HEK293T (cell line): ENCODE measurements around the gene INSYN1.
"Not testable (repeated sequence)": the region's sequence is repeated elsewhere in the genome, so short reads cannot be mapped to it uniquely, and the experiment has no call there.

Experiments
- CTCF ChIA-PET: fragments of 350-600 bp; formaldehyde crosslinking; extraction: SDS; loops from one replicate; lab custom pipeline; 2021; ENCODE audit warnings: antibody characterized with exemption, inconsistent platforms; lab: Yijun Ruan, JAX
- POLR2A ChIA-PET: fragments of 350-600 bp; formaldehyde crosslinking; extraction: SDS; loops from one replicate; lab custom pipeline; 2020; ENCODE audit warnings: antibody characterized with exemption, inconsistent platforms; lab: Yijun Ruan, JAX
- DNase-seq: peaks from one replicate; pipeline ENCODE4 v3.0.0; 2012; ENCODE audit warnings: mixed read lengths; ENCODE audit errors: extremely low spot score
- ARNT ChIP-seq: fragments of 450-650 bp; IDR thresholded peaks from 2 replicates; pipeline ENCODE4 v1.6.1; 2017; ENCODE audit warnings: mild to moderate bottlenecking
- BHLHE40 ChIP-seq: fragments of 450-650 bp; IDR thresholded peaks from 2 replicates; pipeline ENCODE4 v1.6.1; 2016; ENCODE audit warnings: mild to moderate bottlenecking, moderate library complexity, borderline replicate concordance
- CTBP1 ChIP-seq: fragments of 450-650 bp; IDR thresholded peaks from 2 replicates; pipeline ENCODE4 v1.6.1; 2016; ENCODE audit warnings: borderline replicate concordance
- ELF4 ChIP-seq: fragments of 450-650 bp; IDR thresholded peaks from 2 replicates; pipeline ENCODE4 v1.6.1; 2017; ENCODE audit warnings: antibody characterized with exemption
- FOXA1 ChIP-seq: fragments of 450-650 bp; IDR thresholded peaks from 2 replicates; pipeline ENCODE4 v1.6.1; 2016; ENCODE audit warnings: mild to moderate bottlenecking
- FOXK2 ChIP-seq: fragments of 450-650 bp; IDR thresholded peaks from 2 replicates; pipeline ENCODE4 v1.6.1; 2016; ENCODE audit warnings: mild to moderate bottlenecking
- FOXM1 ChIP-seq: fragments of 450-650 bp; IDR thresholded peaks from 2 replicates; pipeline ENCODE4 v1.6.1; 2017; ENCODE audit warnings: mild to moderate bottlenecking, borderline replicate concordance
- HDGF ChIP-seq: fragments of 450-650 bp; IDR thresholded peaks from 2 replicates; pipeline ENCODE4 v1.6.1; 2017; ENCODE audit warnings: antibody characterized with exemption, borderline replicate concordance
- L3MBTL2 ChIP-seq: fragments of 450-650 bp; conservative IDR thresholded peaks from 2 replicates; pipeline ENCODE4 v1.6.1; 2016; ENCODE audit warnings: mild to moderate bottlenecking
- LEF1 ChIP-seq: fragments of 450-650 bp; IDR thresholded peaks from 2 replicates; pipeline ENCODE4 v1.6.1; 2017; ENCODE audit warnings: mild to moderate bottlenecking, borderline replicate concordance
- NFRKB ChIP-seq: fragments of 450-650 bp; IDR thresholded peaks from 2 replicates; pipeline ENCODE4 v1.6.1; 2016; ENCODE audit warnings: mild to moderate bottlenecking, moderate library complexity
- PKNOX1 ChIP-seq: fragments of 450-650 bp; IDR thresholded peaks from 2 replicates; pipeline ENCODE4 v1.6.1; 2016
- SP1 ChIP-seq: fragments of 450-650 bp; IDR thresholded peaks from 2 replicates; pipeline ENCODE4 v1.6.1; 2017
- SUZ12 ChIP-seq: fragments of 450-650 bp; IDR thresholded peaks from 2 replicates; pipeline ENCODE4 v1.6.1; 2016; ENCODE audit warnings: mild to moderate bottlenecking
- TARDBP ChIP-seq: fragments of 450-650 bp; IDR thresholded peaks from 2 replicates; pipeline ENCODE4 v1.6.1; 2016
- ZNF384 ChIP-seq: fragments of 450-650 bp; IDR thresholded peaks from 2 replicates; pipeline ENCODE4 v1.6.1; 2016

INSYN1 gene

GRCh38 chr15:73732930-73733329, 20.2 kb downstream of the INSYN1 start:
- CTCF ChIA-PET, result no interaction called here
- DNase-seq, result no peak
- POLR2A ChIA-PET, result no interaction called here
- TF ChIP-seq L3MBTL2, result no peak
- no peak for TF ChIP-seq HDGF
- no peak for TF ChIP-seq FOXA1
- no peak for TF ChIP-seq SP1
- no peak for TF ChIP-seq FOXM1
- no peak for TF ChIP-seq PKNOX1

- CTCF ChIA-PET, DNase-seq, POLR2A ChIA-PET: not testable (repeated sequence)
Observed at GRCh38 chr15:73732051-73732450, 21.1 kb downstream of the INSYN1 start.

- DNase-seq, result no peak
- POLR2A ChIA-PET, result no interaction called here
- TF ChIP-seq ZNF384, result no peak
- no peak for TF ChIP-seq BHLHE40
- TF ChIP-seq CTBP1, result no peak
- no peak for TF ChIP-seq LEF1
- TF ChIP-seq FOXM1, result no peak
- no peak for TF ChIP-seq HDGF
- no peak for TF ChIP-seq SUZ12
- no peak for TF ChIP-seq ARNT
- TF ChIP-seq PKNOX1, result no peak
- TF ChIP-seq FOXA1, result no peak
- CTCF ChIA-PET, result no interaction called here
Observed at GRCh38 chr15:73727330-73727976, 25.7 kb downstream of the INSYN1 start.

- no peak for DNase-seq
- ChIA-PET CTCF (no interaction called here), POLR2A (no interaction called here)
- no peak for TF ChIP-seq CTBP1
- TF ChIP-seq BHLHE40, result no peak
- TF ChIP-seq FOXM1, result no peak
Observed at GRCh38 chr15:73724212-73724611, 28.9 kb downstream of the INSYN1 start.

GRCh38 chr15:73723191-73723590, 30.0 kb downstream of the INSYN1 start:
- DNase-seq, result no peak
- CTCF ChIA-PET, result interaction anchor here (1.2 kb wide), 1 partner anchor 18 kb away, joined by 7 read pairs; no protein-coding TSS in a partner anchor
- POLR2A ChIA-PET, result interaction anchor here (1.0 kb wide), 1 partner anchor 11 kb away, joined by 5 read pairs; no protein-coding TSS in a partner anchor
- TF ChIP-seq FOXK2 (no peak), BHLHE40 (no peak), SUZ12 (no peak), NFRKB (no peak), LEF1 (no peak), HDGF (no peak), ZNF384 (no peak), L3MBTL2 (no peak), ARNT (no peak), SP1 (no peak), FOXM1 (no peak), TARDBP (no peak), ELF4 (no peak), FOXA1 (no peak), PKNOX1 (no peak), CTBP1 (no peak)

- DNase-seq, result no peak
- ChIA-PET POLR2A (interaction anchor here (1.0 kb wide), 1 partner anchor 11 kb away, joined by 5 read pairs; no protein-coding TSS in a partner anchor), CTCF (interaction anchor here (1.2 kb wide), 1 partner anchor 18 kb away, joined by 7 read pairs; no protein-coding TSS in a partner anchor)
- no peak for TF ChIP-seq TARDBP
- TF ChIP-seq HDGF, result no peak
- TF ChIP-seq SP1, result no peak
- TF ChIP-seq FOXK2, result no peak
- TF ChIP-seq ARNT, result no peak
- TF ChIP-seq FOXA1, result no peak
- TF ChIP-seq FOXM1, result no peak
- no peak for TF ChIP-seq NFRKB
- TF ChIP-seq ELF4, result no peak
- no peak for TF ChIP-seq L3MBTL2
- TF ChIP-seq CTBP1, result no peak
- TF ChIP-seq SUZ12, result no peak
- no peak for TF ChIP-seq BHLHE40
- TF ChIP-seq LEF1, result no peak
Observed at GRCh38 chr15:73722425-73722824, 30.7 kb downstream of the INSYN1 start.
